ENCODE measurements around the gene P3H1. TPM values are rescaled to one million over a fixed set of nuclear protein-coding genes. Genes with fewer than 3 reads are reported as not detected.

P3H1 gene
- total and polyA plus RNA-seq, 2 experiments from 2014 or later, result 51.1 to 75.1 TPM

DNA sequence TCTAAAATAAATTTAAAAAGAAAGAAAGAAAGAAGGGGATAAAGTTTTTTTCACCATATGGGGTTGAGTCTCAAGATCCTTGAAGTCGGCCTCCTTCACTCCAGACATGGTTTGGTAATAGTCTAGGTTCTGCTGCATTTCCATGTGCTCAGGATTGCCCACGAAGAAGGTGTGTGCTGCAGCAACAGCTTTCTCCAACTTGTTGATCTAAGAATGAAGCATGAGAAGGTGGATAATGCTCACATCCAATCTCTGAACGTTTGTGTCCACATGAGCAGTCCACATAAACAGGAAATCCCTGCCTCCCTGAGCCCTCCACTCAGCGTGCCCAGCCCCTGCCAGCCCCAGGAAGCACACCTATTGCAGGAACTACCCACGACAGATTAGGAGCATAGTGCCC, 4.6 kb downstream of the P3H1 start (continued):
- TF ChIP-seq POLR2AphosphoS5 (IDR thresholded peaks at IDR 0.05; ENCODE audit: low read depth) (no peak), ZNF114 (CRISPR knock-in tag; IDR thresholded peaks at IDR 0.05) (no peak)

DNA sequence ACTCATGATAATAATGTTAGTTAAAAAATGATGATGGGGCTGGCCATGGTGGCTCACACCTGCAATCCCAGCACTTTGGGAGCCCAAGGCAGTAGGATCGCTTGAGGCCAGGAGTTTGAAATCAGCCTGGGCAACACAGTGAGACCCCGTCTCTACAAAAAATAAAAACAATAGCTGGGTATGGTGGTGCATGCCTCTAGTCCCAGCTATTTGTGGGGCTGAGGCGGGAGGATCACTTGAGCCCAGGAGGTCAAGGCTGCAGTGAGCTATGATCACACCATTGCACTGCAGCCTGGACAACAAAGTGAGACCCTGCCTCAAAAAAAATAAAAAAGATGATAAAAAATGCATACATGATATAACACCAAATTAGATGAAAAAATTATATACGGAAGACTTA, 5.3 kb downstream of the P3H1 start:
- Histone ChIP-seq H3F3A (replicated peaks; ENCODE audit: low read depth) (0 out of 2 replicates have a peak, but pooled peaks cover 6% of the 10 kb centered on the region), H3K79me2 (replicated peaks; ENCODE audit: insufficient read depth) (peaks cover 31% of the 10 kb centered on the region), H3K27ac (ENCODE audit: low read depth) (no peak overlapping the region), H3K9me2 (ENCODE audit: insufficient read depth) (no peaks in the 10 kb centered on the region), H3K36me3 (ENCODE audit: insufficient read depth) (peaks cover 23% of the 10 kb centered on the region), H3K27me3 (ENCODE audit: insufficient read depth) (no peaks in the 10 kb centered on the region), H4K20me1 (replicated peaks; ENCODE audit: insufficient read depth) (no peaks in the 10 kb centered on the region; the same call in 1 of the 2 replicates), H3K4me2 (no peak overlapping the region), H3K4me1 (ENCODE audit: insufficient read depth) (peaks cover 13% of the 10 kb centered on the region), H2AFZ (no peak overlapping the region), H3K4me3 (no peak overlapping the region)
- Mint-ChIP-seq H3K27ac (no peak overlapping the region), H3K36me3 (ENCODE audit: low read depth) (peaks cover 34% of the 10 kb centered on the region), H3K9me3 (no peaks in the 10 kb centered on the region), H3K4me1 (peaks cover 2% of the 10 kb centered on the region), H3K27me3 (ENCODE audit: insufficient read depth, low read depth, poor library complexity) (peaks cover 6% of the 10 kb centered on the region), H3K4me3 (no peak overlapping the region)
- no peak for TF ChIP-seq STAT1 (IDR thresholded peaks at IDR 0.05; ENCODE audit: unreplicated experiment)
- TF ChIP-seq, protein P1, sequence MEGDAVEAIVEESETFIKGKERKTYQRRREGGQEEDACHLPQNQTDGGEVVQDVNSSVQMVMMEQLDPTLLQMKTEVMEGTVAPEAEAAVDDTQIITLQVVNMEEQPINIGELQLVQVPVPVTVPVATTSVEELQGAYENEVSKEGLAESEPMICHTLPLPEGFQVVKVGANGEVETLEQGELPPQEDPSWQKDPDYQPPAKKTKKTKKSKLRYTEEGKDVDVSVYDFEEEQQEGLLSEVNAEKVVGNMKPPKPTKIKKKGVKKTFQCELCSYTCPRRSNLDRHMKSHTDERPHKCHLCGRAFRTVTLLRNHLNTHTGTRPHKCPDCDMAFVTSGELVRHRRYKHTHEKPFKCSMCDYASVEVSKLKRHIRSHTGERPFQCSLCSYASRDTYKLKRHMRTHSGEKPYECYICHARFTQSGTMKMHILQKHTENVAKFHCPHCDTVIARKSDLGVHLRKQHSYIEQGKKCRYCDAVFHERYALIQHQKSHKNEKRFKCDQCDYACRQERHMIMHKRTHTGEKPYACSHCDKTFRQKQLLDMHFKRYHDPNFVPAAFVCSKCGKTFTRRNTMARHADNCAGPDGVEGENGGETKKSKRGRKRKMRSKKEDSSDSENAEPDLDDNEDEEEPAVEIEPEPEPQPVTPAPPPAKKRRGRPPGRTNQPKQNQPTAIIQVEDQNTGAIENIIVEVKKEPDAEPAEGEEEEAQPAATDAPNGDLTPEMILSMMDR (conservative IDR thresholded peaks at IDR 0.05; ENCODE audit: low read depth in 2 of 2), result no peak
- TF ChIP-seq, protein P2, sequence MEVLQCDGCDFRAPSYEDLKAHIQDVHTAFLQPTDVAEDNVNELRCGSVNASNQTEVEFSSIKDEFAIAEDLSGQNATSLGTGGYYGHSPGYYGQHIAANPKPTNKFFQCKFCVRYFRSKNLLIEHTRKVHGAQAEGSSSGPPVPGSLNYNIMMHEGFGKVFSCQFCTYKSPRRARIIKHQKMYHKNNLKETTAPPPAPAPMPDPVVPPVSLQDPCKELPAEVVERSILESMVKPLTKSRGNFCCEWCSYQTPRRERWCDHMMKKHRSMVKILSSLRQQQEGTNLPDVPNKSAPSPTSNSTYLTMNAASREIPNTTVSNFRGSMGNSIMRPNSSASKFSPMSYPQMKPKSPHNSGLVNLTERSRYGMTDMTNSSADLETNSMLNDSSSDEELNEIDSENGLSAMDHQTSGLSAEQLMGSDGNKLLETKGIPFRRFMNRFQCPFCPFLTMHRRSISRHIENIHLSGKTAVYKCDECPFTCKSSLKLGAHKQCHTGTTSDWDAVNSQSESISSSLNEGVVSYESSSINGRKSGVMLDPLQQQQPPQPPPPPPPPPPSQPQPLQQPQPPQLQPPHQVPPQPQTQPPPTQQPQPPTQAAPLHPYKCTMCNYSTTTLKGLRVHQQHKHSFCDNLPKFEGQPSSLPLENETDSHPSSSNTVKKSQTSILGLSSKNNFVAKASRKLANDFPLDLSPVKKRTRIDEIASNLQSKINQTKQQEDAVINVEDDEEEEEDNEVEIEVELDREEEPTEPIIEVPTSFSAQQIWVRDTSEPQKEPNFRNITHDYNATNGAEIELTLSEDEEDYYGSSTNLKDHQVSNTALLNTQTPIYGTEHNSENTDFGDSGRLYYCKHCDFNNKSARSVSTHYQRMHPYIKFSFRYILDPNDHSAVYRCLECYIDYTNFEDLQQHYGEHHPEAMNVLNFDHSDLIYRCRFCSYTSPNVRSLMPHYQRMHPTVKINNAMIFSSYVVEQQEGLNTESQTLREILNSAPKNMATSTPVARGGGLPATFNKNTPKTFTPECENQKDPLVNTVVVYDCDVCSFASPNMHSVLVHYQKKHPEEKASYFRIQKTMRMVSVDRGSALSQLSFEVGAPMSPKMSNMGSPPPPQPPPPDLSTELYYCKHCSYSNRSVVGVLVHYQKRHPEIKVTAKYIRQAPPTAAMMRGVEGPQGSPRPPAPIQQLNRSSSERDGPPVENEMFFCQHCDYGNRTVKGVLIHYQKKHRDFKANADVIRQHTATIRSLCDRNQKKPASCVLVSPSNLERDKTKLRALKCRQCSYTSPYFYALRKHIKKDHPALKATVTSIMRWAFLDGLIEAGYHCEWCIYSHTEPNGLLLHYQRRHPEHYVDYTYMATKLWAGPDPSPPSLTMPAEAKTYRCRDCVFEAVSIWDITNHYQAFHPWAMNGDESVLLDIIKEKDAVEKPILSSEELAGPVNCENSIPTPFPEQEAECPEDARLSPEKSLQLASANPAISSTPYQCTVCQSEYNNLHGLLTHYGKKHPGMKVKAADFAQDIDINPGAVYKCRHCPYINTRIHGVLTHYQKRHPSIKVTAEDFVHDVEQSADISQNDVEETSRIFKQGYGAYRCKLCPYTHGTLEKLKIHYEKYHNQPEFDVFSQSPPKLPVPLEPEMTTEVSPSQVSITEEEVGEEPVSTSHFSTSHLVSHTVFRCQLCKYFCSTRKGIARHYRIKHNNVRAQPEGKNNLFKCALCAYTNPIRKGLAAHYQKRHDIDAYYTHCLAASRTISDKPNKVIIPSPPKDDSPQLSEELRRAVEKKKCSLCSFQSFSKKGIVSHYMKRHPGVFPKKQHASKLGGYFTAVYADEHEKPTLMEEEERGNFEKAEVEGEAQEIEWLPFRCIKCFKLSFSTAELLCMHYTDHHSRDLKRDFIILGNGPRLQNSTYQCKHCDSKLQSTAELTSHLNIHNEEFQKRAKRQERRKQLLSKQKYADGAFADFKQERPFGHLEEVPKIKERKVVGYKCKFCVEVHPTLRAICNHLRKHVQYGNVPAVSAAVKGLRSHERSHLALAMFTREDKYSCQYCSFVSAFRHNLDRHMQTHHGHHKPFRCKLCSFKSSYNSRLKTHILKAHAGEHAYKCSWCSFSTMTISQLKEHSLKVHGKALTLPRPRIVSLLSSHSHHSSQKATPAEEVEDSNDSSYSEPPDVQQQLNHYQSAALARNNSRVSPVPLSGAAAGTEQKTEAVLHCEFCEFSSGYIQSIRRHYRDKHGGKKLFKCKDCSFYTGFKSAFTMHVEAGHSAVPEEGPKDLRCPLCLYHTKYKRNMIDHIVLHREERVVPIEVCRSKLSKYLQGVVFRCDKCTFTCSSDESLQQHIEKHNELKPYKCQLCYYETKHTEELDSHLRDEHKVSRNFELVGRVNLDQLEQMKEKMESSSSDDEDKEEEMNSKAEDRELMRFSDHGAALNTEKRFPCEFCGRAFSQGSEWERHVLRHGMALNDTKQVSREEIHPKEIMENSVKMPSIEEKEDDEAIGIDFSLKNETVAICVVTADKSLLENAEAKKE (CRISPR knock-in tag; IDR thresholded peaks at IDR 0.05), result no peak
- TF ChIP-seq EZH2 (IDR thresholded peaks at IDR 0.05; ENCODE audit: low read depth, unreplicated experiment), result no peak
- no peak for TF ChIP-seq CREB1 (CRISPR knock-in tag; IDR thresholded peaks at IDR 0.05; ENCODE audit: low read depth)
- TF ChIP-seq JUNB (IDR thresholded peaks at IDR 0.05; ENCODE audit: unreplicated experiment), result no peak
- no peak for TF ChIP-seq ZNF114 (CRISPR knock-in tag; IDR thresholded peaks at IDR 0.05)
- TF ChIP-seq ZNF331 (CRISPR knock-in tag; IDR thresholded peaks at IDR 0.05; ENCODE audit: low read depth), result no peak
- TF ChIP-seq, protein P3, sequence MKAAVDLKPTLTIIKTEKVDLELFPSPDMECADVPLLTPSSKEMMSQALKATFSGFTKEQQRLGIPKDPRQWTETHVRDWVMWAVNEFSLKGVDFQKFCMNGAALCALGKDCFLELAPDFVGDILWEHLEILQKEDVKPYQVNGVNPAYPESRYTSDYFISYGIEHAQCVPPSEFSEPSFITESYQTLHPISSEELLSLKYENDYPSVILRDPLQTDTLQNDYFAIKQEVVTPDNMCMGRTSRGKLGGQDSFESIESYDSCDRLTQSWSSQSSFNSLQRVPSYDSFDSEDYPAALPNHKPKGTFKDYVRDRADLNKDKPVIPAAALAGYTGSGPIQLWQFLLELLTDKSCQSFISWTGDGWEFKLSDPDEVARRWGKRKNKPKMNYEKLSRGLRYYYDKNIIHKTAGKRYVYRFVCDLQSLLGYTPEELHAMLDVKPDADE (IDR thresholded peaks at IDR 0.05), result no peak
- TF ChIP-seq NANOG (IDR thresholded peaks at IDR 0.05; ENCODE audit: borderline replicate concordance), result no peak
- TF ChIP-seq, protein P4, sequence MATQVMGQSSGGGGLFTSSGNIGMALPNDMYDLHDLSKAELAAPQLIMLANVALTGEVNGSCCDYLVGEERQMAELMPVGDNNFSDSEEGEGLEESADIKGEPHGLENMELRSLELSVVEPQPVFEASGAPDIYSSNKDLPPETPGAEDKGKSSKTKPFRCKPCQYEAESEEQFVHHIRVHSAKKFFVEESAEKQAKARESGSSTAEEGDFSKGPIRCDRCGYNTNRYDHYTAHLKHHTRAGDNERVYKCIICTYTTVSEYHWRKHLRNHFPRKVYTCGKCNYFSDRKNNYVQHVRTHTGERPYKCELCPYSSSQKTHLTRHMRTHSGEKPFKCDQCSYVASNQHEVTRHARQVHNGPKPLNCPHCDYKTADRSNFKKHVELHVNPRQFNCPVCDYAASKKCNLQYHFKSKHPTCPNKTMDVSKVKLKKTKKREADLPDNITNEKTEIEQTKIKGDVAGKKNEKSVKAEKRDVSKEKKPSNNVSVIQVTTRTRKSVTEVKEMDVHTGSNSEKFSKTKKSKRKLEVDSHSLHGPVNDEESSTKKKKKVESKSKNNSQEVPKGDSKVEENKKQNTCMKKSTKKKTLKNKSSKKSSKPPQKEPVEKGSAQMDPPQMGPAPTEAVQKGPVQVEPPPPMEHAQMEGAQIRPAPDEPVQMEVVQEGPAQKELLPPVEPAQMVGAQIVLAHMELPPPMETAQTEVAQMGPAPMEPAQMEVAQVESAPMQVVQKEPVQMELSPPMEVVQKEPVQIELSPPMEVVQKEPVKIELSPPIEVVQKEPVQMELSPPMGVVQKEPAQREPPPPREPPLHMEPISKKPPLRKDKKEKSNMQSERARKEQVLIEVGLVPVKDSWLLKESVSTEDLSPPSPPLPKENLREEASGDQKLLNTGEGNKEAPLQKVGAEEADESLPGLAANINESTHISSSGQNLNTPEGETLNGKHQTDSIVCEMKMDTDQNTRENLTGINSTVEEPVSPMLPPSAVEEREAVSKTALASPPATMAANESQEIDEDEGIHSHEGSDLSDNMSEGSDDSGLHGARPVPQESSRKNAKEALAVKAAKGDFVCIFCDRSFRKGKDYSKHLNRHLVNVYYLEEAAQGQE (IDR thresholded peaks at IDR 0.05; ENCODE audit: unreplicated experiment), result no peak
- TF ChIP-seq POLR2AphosphoS5 (IDR thresholded peaks at IDR 0.05; ENCODE audit: low read depth), result no peak
- TF ChIP-seq EZH2phosphoT487 (IDR thresholded peaks at IDR 0.05; ENCODE audit: unreplicated experiment), result no peak
- DNase-seq (ENCODE audit: low spot score) (no peak), ATAC-seq (no peak)
